GM19395 (cell line): Measurements from ENCODE around the gene CAV2.

Source experiments
- ATAC-seq: cut with Tn5 transposase; IDR thresholded peaks from one replicate; pipeline ENCODE4 v1.9.1; 2021; ENCODE audit warnings: mild to moderate bottlenecking, moderate library complexity; ENCODE audit not compliant: unreplicated experiment

Gene CAV2

GRCh38 chr7:116522247-116522646, 22.7 kb downstream of the CAV2 start:
- no peak for ATAC-seq

DNA sequence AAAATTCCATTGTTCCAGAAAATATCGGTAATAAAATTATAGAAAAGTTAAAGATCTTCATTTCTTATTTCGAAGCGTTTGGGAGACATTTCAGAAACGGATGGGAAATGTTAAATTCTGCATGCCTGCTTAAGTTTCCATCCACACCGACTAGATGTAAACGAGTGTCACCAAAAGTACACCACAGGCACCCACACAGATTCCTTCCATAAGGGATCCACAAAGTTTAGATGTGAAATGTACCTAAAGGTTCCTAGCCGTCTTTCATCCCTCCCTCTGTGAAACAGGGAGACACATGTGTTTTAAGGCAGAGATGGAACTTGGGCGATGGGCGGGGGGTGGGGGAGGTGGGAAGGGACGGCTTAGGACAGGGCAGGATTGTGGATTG, 24.7 kb downstream of the CAV2 start:
- ATAC-seq = no peak

- ATAC-seq = no peak
Measured at GRCh38 chr7:116524609-116525297, 25.2 kb downstream of the CAV2 start, which contains the start of gene CAV1. Gene CAV1 (plus strand): TSS chr7:116525036. CDS start chr7:116525063, 27 bp downstream.

- ATAC-seq = no peak
Measured at GRCh38 chr7:116525298-116525912, 25.9 kb downstream of the CAV2 start.

DNA sequence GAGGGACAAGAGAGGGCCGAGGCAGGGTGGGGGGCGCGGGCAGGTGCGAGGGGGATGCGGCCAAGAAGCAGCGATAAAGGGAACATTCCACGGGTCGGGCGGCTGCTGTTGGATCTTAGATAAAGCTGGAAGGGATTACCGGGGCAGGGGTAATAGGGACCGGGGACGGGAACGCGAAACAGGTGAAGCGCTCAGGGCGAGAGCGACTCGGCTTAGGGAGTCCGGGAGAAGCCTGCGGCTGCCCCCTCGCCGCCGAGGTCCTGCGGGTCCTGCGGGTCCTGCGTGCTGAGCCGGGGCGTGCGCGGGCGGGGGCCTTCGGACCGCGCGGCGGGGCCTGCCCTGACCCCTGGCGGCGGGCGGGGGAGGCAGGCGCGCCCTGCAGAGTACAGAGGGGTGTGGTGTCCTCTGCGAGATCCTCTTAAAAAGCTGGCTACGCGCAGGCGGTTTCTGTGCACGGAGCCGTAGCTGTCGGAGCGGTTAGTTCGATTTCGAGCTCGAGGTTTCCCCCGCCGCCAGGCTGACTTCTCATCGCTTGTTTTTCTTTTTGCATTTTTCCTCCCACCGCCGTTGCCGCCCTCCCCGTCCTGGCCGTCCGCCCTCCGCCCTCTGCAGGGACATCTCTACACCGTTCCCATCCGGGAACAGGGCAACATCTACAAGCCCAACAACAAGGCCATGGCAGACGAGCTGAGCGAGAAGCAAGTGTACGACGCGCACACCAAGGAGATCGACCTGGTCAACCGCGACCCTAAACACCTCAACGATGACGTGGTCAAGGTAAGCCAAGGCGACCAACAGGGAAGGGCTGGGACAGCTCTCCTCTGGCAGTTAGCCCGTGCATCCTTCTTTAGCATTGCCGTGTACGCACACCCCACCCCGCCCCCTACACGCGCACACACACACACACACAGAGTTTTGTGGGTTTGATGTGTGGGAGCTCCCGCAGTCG, 26.6 kb downstream of the CAV2 start:
- peak; percentile 91 for ATAC-seq

DNA sequence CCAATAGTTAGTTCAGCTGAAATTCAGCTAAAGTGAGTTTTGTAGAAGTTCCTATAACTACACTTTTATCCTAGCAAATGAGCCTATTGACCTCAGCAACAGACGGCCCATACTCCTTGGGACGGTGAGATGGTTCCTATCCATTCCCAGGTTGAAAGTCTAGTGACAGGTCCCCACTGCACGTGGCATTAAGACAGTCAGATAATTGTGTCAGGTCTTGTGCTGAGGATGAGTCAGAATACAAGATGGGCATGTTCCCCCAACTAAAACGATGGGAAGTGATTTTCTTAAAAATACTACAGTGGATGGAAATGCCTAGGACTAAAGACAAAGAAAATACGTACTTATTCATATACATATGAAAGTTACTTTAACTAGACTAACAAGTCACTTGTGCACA, 27.4 kb downstream of the CAV2 start:
- no peak for ATAC-seq

DNA sequence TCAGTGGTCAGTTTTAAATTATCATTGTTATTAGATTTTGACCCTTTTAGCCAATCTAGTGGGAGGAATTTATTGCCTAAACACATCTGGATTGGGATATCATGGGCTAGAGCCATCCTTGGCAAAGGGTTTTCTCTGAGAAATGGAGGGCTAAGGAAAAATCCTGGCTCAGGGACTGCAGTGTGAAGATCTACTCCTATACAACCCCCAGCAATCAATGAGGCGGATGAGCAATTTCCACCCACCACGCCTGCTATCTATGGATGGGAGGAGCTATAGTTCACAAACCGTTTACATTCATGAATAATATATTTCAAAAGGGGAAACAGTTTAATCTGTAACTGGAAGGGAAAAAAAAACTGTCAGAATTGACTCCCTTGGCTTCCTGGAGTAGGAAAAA, 28.0 kb downstream of the CAV2 start:
- ATAC-seq = no peak

DNA sequence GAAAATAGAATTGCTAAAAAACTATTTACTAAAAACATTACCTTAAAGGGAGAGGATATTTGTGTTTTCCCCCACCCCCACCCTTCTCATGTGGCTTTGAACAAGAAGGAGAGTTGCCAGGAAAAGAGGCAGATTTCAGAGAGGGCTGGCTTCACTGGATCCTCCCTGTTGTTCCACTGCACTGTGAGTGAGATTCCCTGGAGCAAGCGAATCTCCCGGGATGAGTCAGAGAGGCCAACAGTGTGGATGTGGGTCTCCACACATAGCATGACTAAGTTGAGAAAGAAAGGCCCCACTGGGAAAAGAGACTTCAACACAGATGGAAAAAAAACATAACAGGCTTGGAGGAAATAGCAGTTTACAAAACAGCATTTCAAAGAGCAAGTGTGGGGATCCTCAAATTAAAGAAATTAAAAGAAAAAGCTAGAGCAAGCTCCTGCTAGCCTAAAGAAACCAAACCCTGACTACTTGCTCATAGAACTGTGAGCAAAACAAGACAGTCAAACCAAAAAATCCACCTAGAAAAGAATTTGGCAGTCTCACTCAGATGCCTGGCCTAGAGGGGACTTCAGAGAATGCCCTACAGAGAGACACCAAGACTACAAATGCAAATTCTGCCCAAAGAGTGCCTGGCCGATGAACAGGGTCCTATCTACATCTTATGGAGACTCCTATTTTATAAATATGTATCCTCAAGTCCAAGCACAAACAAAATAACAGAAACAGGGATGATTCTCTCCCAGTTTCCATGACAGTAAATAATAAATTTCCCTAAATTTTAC, 28.7 kb downstream of the CAV2 start:
- no peak for ATAC-seq

GRCh38 chr7:116529250-116529649, 29.7 kb downstream of the CAV2 start:
- ATAC-seq = no peak

- ATAC-seq = no peak
Measured at GRCh38 chr7:116530107-116530820, 30.7 kb downstream of the CAV2 start.

- no peak for ATAC-seq
Measured at GRCh38 chr7:116532102-116532688, 32.7 kb downstream of the CAV2 start.

- no peak for ATAC-seq
Measured at GRCh38 chr7:116534790-116535189, 35.3 kb downstream of the CAV2 start.

DNA sequence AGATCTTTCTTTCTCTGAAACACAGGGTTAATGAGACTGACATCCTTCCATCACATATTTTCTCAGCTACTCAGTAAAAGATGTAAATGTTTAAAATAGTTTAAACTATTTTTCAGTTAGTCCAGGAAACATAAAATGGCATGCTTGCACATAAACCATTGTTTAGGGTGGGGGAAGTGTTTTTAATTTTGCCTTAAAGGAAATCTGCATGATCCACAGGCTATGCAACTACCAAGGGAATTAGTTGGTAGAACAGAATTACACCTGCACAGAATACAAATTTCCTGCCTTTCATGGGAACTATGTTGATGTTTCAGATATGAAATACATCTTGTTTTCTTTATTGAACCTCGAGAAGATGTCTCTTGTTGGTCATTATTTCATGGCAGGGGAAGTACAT, 35.9 kb downstream of the CAV2 start:
- ATAC-seq = no peak

DNA sequence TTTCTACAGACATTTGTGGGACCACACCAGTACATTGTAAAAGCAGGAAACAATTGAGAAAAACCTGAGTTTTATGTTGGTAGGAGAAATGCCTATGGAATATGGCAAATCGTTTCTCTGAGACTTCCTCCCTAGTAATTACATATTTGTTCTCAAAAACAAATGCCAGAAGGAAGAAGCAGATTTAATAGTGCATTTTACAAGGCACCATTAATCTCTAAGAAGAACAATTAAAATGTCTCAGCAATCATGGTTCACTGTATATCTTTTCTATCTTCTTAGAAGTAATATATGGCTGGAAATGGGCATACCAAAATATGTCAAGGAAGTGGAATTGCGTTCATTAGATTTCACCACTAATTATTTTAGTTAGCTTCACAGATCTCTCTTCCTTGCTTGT, 38.6 kb downstream of the CAV2 start:
- no peak for ATAC-seq

- ATAC-seq = no peak
Measured at GRCh38 chr7:116539879-116540278, 40.3 kb downstream of the CAV2 start.

GRCh38 chr7:116540743-116541142, 41.2 kb downstream of the CAV2 start:
- ATAC-seq = no peak

DNA sequence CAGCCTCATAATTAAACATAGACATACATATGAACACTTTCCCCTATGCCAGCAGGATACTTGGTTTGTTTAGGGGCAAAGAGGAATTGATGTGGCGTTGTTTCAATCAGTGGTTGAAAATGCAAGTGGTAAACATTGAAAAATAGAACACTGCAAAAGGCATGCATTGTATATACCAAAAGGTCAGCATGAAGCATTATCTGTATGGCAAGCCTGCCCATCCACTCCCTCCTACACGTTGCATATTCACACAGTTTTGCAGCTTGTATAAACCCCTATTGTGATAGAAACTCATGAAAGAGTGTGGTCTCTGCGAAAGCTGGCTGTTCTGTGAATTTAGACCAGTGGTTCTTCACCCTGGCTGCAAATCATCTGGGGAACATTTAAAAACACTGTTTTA, 42.4 kb downstream of the CAV2 start:
- ATAC-seq = no peak

- no peak for ATAC-seq
Measured at GRCh38 chr7:116542618-116543017, 43.1 kb downstream of the CAV2 start.

GRCh38 chr7:116543664-116544063, 44.1 kb downstream of the CAV2 start:
- ATAC-seq = no peak

DNA sequence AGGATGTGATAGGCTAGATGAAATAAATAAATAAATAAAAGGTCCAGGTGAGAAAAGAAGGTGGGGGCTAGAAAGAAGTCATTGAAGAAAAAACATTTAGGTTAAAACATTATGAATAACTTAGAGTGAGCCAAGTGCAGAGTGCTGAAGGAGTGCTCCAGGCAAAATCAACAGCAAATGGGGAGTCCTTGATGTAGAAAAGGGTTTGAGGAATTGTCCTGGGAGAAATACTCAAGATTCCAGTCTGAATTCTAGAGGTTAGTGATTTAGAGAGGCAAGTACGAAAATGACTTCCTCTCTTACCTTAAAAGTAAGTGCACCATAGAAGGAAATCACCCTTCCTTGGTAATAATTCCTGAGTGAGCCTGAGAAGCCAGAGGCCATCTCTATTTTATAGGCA, 44.9 kb downstream of the CAV2 start:
- no peak for ATAC-seq
